ENCODE results near the gene GTF2A1L.

Gene GTF2A1L

GRCh38 chr2:48673581-48673980 lies 55.9 kb downstream of the GTF2A1L start:
- no peak overlapping the region for H3K27ac ChIP-seq
- TF ChIP-seq FOXP2 (optimal IDR thresholded peaks at IDR 0.05; ENCODE audit: control extremely low read depth, extremely low read length, insufficient read depth), result no peak
- TF ChIP-seq EZH2 (IDR thresholded peaks at IDR 0.05), result no peak
- TF ChIP-seq POLR2AphosphoS5 (IDR thresholded peaks at IDR 0.05; ENCODE audit: borderline replicate concordance, low read depth, low read length), result no peak
- no peak overlapping the region for H3K9ac ChIP-seq (ENCODE audit: insufficient read length)
- DNase-seq (ENCODE audit: low read depth, low spot score), result no peak
- H3K9me3 ChIP-seq (ENCODE audit: low read depth, low read length), result no peaks in the 10 kb centered on the region
- H3K36me3 ChIP-seq (ENCODE audit: insufficient read depth, low read length), result no peaks in the 10 kb centered on the region
- H3K4me3 ChIP-seq, result no peak overlapping the region

- no peak overlapping the region for H3K27ac ChIP-seq
- no peaks in the 10 kb centered on the region for H3K9me3 ChIP-seq (ENCODE audit: low read depth, low read length)
- no peaks in the 10 kb centered on the region for H3K36me3 ChIP-seq (ENCODE audit: insufficient read depth, low read length)
- no peak for TF ChIP-seq EZH2 (IDR thresholded peaks at IDR 0.05)
- no peak for TF ChIP-seq FOXP2 (optimal IDR thresholded peaks at IDR 0.05; ENCODE audit: control extremely low read depth, extremely low read length, insufficient read depth)
- TF ChIP-seq POLR2AphosphoS5 (IDR thresholded peaks at IDR 0.05; ENCODE audit: borderline replicate concordance, low read depth, low read length), result no peak
- H3K4me3 ChIP-seq, result no peak overlapping the region
- DNase-seq (ENCODE audit: low read depth, low spot score), result no peak
- H3K9ac ChIP-seq (ENCODE audit: insufficient read length), result no peak overlapping the region
These were observed 57.3 kb downstream of the GTF2A1L start for GRCh38 chr2:48674933-48675332.

GRCh38 chr2:48677450-48677849 lies 59.8 kb downstream of the GTF2A1L start:
- Histone ChIP-seq H3K9ac (ENCODE audit: insufficient read length) (no peak overlapping the region), H3K9me3 (ENCODE audit: low read depth, low read length) (no peaks in the 10 kb centered on the region), H3K4me3 (no peak overlapping the region), H3K27ac (no peak overlapping the region), H3K36me3 (ENCODE audit: insufficient read depth, low read length) (no peaks in the 10 kb centered on the region)
- no peak for TF ChIP-seq POLR2AphosphoS5 (IDR thresholded peaks at IDR 0.05; ENCODE audit: borderline replicate concordance, low read depth, low read length)
- no peak for TF ChIP-seq FOXP2 (optimal IDR thresholded peaks at IDR 0.05; ENCODE audit: control extremely low read depth, extremely low read length, insufficient read depth)
- TF ChIP-seq EZH2 (IDR thresholded peaks at IDR 0.05), result no peak
- no peak for DNase-seq (ENCODE audit: low read depth, low spot score)

- no peak for DNase-seq (ENCODE audit: low read depth, low spot score)
- H3K9ac ChIP-seq (ENCODE audit: insufficient read length), result no peak overlapping the region
- H3K4me3 ChIP-seq, result no peak overlapping the region
- no peak for TF ChIP-seq POLR2AphosphoS5 (IDR thresholded peaks at IDR 0.05; ENCODE audit: borderline replicate concordance, low read depth, low read length)
- TF ChIP-seq FOXP2 (optimal IDR thresholded peaks at IDR 0.05; ENCODE audit: control extremely low read depth, extremely low read length, insufficient read depth), result no peak
- no peak for TF ChIP-seq EZH2 (IDR thresholded peaks at IDR 0.05)
- no peaks in the 10 kb centered on the region for H3K36me3 ChIP-seq (ENCODE audit: insufficient read depth, low read length)
- H3K27ac ChIP-seq, result no peak overlapping the region
- H3K9me3 ChIP-seq (ENCODE audit: low read depth, low read length), result no peaks in the 10 kb centered on the region
These were observed 67.5 kb downstream of the GTF2A1L start for GRCh38 chr2:48685126-48685525.

GRCh38 chr2:48691935-48692691 lies 74.5 kb downstream of the GTF2A1L start:
- no peaks in the 10 kb centered on the region for H3K9me3 ChIP-seq (ENCODE audit: low read depth, low read length)
- H3K9ac ChIP-seq (ENCODE audit: insufficient read length), result no peak overlapping the region
- DNase-seq (ENCODE audit: low read depth, low spot score), result no peak
- H3K36me3 ChIP-seq (ENCODE audit: insufficient read depth, low read length), result no peaks in the 10 kb centered on the region
- H3K4me3 ChIP-seq, result no peak overlapping the region
- no peak overlapping the region for H3K27ac ChIP-seq
- no peak for TF ChIP-seq FOXP2 (optimal IDR thresholded peaks at IDR 0.05; ENCODE audit: control extremely low read depth, extremely low read length, insufficient read depth)
- no peak for TF ChIP-seq EZH2 (IDR thresholded peaks at IDR 0.05)
- TF ChIP-seq POLR2AphosphoS5 (IDR thresholded peaks at IDR 0.05; ENCODE audit: borderline replicate concordance, low read depth, low read length), result no peak

GRCh38 chr2:48693066-48693465 lies 75.4 kb downstream of the GTF2A1L start:
- Histone ChIP-seq H3K27ac (no peak overlapping the region), H3K36me3 (ENCODE audit: insufficient read depth, low read length) (no peaks in the 10 kb centered on the region), H3K9me3 (ENCODE audit: low read depth, low read length) (no peaks in the 10 kb centered on the region), H3K9ac (ENCODE audit: insufficient read length) (no peak overlapping the region), H3K4me3 (no peak overlapping the region)
- no peak for DNase-seq (ENCODE audit: low read depth, low spot score)
- no peak for TF ChIP-seq POLR2AphosphoS5 (IDR thresholded peaks at IDR 0.05; ENCODE audit: borderline replicate concordance, low read depth, low read length)
- no peak for TF ChIP-seq EZH2 (IDR thresholded peaks at IDR 0.05)
- TF ChIP-seq FOXP2 (optimal IDR thresholded peaks at IDR 0.05; ENCODE audit: control extremely low read depth, extremely low read length, insufficient read depth), result no peak

- TF ChIP-seq FOXP2 (optimal IDR thresholded peaks at IDR 0.05; ENCODE audit: control extremely low read depth, extremely low read length, insufficient read depth), result no peak
- no peak for TF ChIP-seq POLR2AphosphoS5 (IDR thresholded peaks at IDR 0.05; ENCODE audit: borderline replicate concordance, low read depth, low read length)
- no peak for TF ChIP-seq EZH2 (IDR thresholded peaks at IDR 0.05)
- H3K36me3 ChIP-seq (ENCODE audit: insufficient read depth, low read length), result no peaks in the 10 kb centered on the region
- no peak overlapping the region for H3K27ac ChIP-seq
- no peaks in the 10 kb centered on the region for H3K9me3 ChIP-seq (ENCODE audit: low read depth, low read length)
- H3K9ac ChIP-seq (ENCODE audit: insufficient read length), result no peak overlapping the region
- DNase-seq (ENCODE audit: low read depth, low spot score), result no peak
- no peak overlapping the region for H3K4me3 ChIP-seq
These were observed 76.0 kb downstream of the GTF2A1L start for GRCh38 chr2:48693645-48694044.

- no peaks in the 10 kb centered on the region for H3K36me3 ChIP-seq (ENCODE audit: insufficient read depth, low read length)
- H3K4me3 ChIP-seq, result no peak overlapping the region
- no peak overlapping the region for H3K27ac ChIP-seq
- H3K9ac ChIP-seq (ENCODE audit: insufficient read length), result no peak overlapping the region
- DNase-seq (ENCODE audit: low read depth, low spot score), result no peak
- TF ChIP-seq EZH2 (IDR thresholded peaks at IDR 0.05) (no peak), POLR2AphosphoS5 (IDR thresholded peaks at IDR 0.05; ENCODE audit: borderline replicate concordance, low read depth, low read length) (no peak), FOXP2 (optimal IDR thresholded peaks at IDR 0.05; ENCODE audit: control extremely low read depth, extremely low read length, insufficient read depth) (no peak)
- no peaks in the 10 kb centered on the region for H3K9me3 ChIP-seq (ENCODE audit: low read depth, low read length)
These were observed 76.5 kb downstream of the GTF2A1L start for GRCh38 chr2:48694149-48694548.

GRCh38 chr2:48695991-48696390 lies 78.3 kb downstream of the GTF2A1L start:
- no peak for DNase-seq (ENCODE audit: low read depth, low spot score)
- no peak overlapping the region for H3K4me3 ChIP-seq
- H3K9me3 ChIP-seq (ENCODE audit: low read depth, low read length), result no peaks in the 10 kb centered on the region
- TF ChIP-seq FOXP2 (optimal IDR thresholded peaks at IDR 0.05; ENCODE audit: control extremely low read depth, extremely low read length, insufficient read depth), result no peak
- H3K9ac ChIP-seq (ENCODE audit: insufficient read length), result no peak overlapping the region
- H3K27ac ChIP-seq, result no peak overlapping the region
- H3K36me3 ChIP-seq (ENCODE audit: insufficient read depth, low read length), result no peaks in the 10 kb centered on the region

All from SK-N-MC (cell line).